ENCODE data around the gene TIMM8B.

TIMM8B gene

GRCh38 chr11:112085822-112086421, 634 bp downstream of the TIMM8B start:
- DNase-seq (ENCODE audit: low read depth, low spot score): peak; percentile 36
- no peak for TF ChIP-seq CTCF (IDR thresholded peaks at IDR 0.05; ENCODE audit: low read depth, low read length)
- in situ Hi-C loops (cut with HindIII; ENCODE audit: low sequenced_read_pairs): no loop called here
- H3K4me3 ChIP-seq (ENCODE audit: low read depth, low read length): peak overlapping the region; percentile 99

GRCh38 chr11:112082729-112083128, 3.8 kb downstream of the TIMM8B start:
- TF ChIP-seq CTCF (IDR thresholded peaks at IDR 0.05; ENCODE audit: low read depth, low read length): no peak
- H3K4me3 ChIP-seq (ENCODE audit: low read depth, low read length): no peak overlapping the region
- in situ Hi-C loops (cut with HindIII; ENCODE audit: low sequenced_read_pairs): no loop called here
- peak; percentile 44 for DNase-seq (ENCODE audit: low read depth, low spot score)

GRCh38 chr11:112073941-112074811, 12.4 kb downstream of the TIMM8B start, which contains the start of the genes NKAPD1 and PIH1D2:
NKAPD1 (plus strand) TSS chr11:112074299; CDS start chr11:112075575, 1,276 bp downstream.
PIH1D2 (minus strand) TSS chr11:112074017; CDS start chr11:112073174, 843 bp downstream.
- DNase-seq (ENCODE audit: low read depth, low spot score): peak; percentile 92
- in situ Hi-C loops (cut with HindIII; ENCODE audit: low sequenced_read_pairs): no loop called here
- H3K4me3 ChIP-seq (ENCODE audit: low read depth, low read length): peak within 1 kb of the TSS; percentile 91
- no peak for TF ChIP-seq CTCF (IDR thresholded peaks at IDR 0.05; ENCODE audit: low read depth, low read length)

- in situ Hi-C loops (cut with HindIII; ENCODE audit: low sequenced_read_pairs): no loop called here
- H3K4me3 ChIP-seq (ENCODE audit: low read depth, low read length): no peak overlapping the region
- no peak for DNase-seq (ENCODE audit: low read depth, low spot score)
- no peak for TF ChIP-seq CTCF (IDR thresholded peaks at IDR 0.05; ENCODE audit: low read depth, low read length)
Observed at GRCh38 chr11:112062923-112063322, 23.6 kb downstream of the TIMM8B start.

GRCh38 chr11:112058103-112058502, 28.5 kb downstream of the TIMM8B start:
- H3K4me3 ChIP-seq (ENCODE audit: low read depth, low read length): no peak overlapping the region
- in situ Hi-C loops (cut with HindIII; ENCODE audit: low sequenced_read_pairs): no loop called here
- DNase-seq (ENCODE audit: low read depth, low spot score): no peak
- TF ChIP-seq CTCF (IDR thresholded peaks at IDR 0.05; ENCODE audit: low read depth, low read length): no peak

- TF ChIP-seq CTCF (IDR thresholded peaks at IDR 0.05; ENCODE audit: low read depth, low read length): no peak
- in situ Hi-C loops (cut with HindIII; ENCODE audit: low sequenced_read_pairs): no loop called here
- H3K4me3 ChIP-seq (ENCODE audit: low read depth, low read length): no peak overlapping the region
- DNase-seq (ENCODE audit: low read depth, low spot score): no peak
Observed at GRCh38 chr11:112057170-112057569, 29.4 kb downstream of the TIMM8B start.

Data from astrocyte of the spinal cord (primary cell).